Measurements from ENCODE around the gene CARD16.

Gene CARD16

DNA sequence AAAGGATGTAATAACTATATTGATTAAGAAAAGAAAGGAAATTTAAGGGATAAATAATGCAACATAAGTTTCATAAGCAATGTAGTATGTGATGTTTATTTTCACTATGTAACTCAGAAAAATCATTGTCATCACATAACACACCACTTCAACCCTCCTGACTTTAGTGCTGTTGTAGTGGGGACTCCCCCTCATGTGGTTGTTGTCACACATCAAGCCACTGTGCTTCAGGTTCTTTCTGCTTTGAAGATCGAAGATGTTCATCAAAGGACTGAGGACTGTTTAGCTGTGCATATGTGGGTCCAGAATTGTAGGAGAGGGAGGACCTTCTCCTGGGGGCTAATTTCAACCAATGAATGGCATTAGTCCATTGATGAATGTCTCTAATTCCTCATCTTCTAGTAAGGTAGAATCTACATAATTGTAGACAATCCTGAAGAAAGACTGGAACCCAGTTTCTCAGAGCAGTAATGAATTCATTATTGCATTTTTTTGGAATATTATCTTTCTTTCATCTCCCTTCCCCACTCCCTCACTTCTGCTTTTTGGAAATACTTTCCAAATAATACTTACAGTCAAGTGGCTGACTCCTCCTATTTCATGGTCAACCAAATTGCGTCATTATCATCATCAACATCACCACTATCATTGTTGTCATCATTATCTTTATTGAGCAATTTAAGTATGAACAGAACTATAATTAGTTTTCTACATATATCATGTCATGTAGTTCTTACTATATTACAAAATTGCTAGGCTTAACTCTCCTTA is 9.8 kb upstream of the CARD16 start:
- no peak overlapping the region for H3K27ac ChIP-seq
- TF ChIP-seq, protein P1, sequence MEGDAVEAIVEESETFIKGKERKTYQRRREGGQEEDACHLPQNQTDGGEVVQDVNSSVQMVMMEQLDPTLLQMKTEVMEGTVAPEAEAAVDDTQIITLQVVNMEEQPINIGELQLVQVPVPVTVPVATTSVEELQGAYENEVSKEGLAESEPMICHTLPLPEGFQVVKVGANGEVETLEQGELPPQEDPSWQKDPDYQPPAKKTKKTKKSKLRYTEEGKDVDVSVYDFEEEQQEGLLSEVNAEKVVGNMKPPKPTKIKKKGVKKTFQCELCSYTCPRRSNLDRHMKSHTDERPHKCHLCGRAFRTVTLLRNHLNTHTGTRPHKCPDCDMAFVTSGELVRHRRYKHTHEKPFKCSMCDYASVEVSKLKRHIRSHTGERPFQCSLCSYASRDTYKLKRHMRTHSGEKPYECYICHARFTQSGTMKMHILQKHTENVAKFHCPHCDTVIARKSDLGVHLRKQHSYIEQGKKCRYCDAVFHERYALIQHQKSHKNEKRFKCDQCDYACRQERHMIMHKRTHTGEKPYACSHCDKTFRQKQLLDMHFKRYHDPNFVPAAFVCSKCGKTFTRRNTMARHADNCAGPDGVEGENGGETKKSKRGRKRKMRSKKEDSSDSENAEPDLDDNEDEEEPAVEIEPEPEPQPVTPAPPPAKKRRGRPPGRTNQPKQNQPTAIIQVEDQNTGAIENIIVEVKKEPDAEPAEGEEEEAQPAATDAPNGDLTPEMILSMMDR (conservative IDR thresholded peaks at IDR 0.05), result no peak

DNA sequence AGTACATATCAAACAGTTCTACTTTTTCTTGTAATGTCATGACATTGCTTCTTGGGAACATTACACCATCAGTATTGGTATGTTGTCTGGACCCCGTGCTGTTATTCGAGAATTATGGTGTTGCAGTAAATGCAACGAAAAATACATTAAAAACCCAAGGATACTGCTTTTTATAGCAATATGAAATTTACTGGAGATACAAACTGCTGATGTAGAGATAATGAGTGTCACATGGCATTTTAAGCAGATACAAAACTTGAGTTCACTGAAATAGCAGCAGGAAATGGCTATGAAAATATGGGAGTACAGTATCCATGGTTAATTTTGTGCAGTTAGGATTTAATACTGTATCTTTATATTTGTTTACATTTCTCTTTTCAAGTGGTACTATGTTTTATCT is 7.4 kb upstream of the CARD16 start:
- H3K27ac ChIP-seq, result no peak overlapping the region
- TF ChIP-seq, protein P1 (conservative IDR thresholded peaks at IDR 0.05), result no peak

DNA sequence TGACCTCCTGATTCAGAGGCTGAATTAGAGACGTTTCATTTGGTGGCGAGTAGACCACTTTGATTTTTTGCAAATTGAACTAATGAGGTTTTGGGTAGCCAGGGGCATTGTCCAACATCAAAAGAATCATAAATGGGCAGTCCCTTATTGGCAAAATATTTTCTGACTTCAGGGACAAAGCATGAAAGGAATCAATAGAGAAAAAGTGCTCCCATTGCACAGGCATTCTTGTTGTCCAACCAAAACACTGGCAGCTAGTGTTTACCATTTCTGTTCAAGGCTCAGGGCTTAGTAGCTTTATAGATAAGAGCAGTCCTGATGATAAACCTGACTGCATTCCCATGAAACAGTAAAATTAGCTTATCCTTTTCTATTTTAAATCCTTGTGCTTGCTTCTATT is 6.4 kb upstream of the CARD16 start:
- TF ChIP-seq, protein P1 (conservative IDR thresholded peaks at IDR 0.05), result no peak
- H3K27ac ChIP-seq, result no peak overlapping the region

- TF ChIP-seq, protein P1 (conservative IDR thresholded peaks at IDR 0.05), result no peak
- no peak overlapping the region for H3K27ac ChIP-seq
Observed at GRCh38 chr11:105049481-105049880, 4.3 kb upstream of the CARD16 start.

DNA sequence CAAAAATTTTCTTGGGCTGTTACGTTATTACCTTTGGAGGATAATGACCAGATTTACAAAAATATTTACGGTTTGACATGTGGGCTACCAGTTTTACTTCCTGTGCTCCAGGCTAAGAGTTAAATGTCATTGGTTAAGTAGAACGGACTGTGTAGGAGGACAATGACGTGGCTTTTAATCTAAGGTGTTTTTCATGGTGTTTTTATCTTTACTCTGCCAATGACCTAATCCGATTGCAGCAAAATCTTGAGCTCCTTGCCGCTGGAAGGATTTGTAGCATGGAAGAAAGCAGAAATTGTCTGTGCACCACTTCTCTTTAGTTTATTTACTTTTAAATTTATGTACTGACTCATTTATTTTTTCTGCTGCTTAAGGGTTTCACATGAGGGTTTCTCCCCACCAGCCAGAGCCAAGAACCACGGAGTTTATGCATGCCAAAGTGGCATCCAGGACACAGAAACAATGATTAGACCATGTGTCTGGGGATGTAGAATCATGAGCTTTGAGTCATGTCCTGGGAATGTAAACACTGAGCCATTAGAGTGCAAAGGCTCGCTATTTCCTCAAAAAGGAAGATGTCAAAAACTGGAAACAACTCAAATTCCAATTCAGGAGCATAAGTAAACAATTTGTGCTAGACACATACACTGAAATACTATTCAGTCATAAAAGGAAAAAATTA is 1.9 kb upstream of the CARD16 start:
- H3K27ac ChIP-seq, result no peak overlapping the region
- TF ChIP-seq, protein P1 (conservative IDR thresholded peaks at IDR 0.05), result no peak

DNA sequence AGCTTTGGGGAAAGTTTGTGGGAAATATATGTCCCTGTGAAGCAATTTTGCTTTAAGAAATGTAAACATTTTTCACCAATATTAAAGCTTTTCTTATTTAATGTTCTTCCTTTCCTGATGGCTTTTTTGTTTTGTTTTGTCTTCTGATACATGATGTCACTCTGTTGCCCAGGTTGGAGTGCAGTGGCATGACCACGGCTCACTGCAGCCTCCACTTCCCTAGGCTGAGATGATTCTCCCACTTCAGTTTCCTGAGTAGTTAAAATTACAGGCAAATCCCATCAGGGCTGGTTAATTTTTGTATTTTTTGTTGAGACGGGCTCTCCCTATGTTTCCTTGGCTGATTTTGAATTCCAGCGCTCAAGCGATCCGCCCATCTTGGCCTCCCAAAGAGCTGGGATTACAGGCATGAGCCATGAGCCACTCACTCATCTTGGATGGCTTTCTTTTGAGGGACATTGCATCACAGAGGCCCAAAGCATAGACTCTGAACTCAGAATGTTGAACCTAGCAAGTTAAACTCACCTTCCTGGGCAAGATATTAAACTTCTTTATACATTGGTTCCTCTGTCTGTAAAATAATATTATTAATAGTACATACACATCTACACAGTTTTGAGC is 651 bp upstream of the CARD16 start:
- H3K27ac ChIP-seq, result no peak overlapping the region
- TF ChIP-seq, protein P1 (conservative IDR thresholded peaks at IDR 0.05), result no peak

DNA sequence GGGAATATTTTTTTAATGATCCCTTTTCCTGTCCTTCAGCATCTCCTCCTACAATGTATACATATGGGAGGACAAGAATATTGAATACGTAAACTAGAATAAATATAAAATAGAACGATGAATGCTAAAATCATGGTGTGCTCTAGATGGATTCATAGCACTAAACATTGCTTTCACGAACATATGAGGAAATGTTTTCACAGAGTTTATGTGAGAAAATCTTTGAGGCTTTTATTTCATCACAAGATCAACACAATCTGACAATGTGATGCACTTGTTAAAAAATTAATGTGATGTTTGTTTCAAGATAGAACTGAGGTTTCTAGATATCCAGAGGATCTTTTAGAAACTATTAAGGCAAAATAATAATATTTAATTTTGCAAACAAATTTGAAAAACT is 3.0 kb downstream of the CARD16 start:
- TF ChIP-seq, protein P1 (conservative IDR thresholded peaks at IDR 0.05), result no peak
- no peak overlapping the region for H3K27ac ChIP-seq

All from VCaP (cell line).